GM21723 (cell line): ENCODE data around the gene TMC8.
"Not testable (repeated sequence)": the region's sequence is repeated elsewhere in the genome, so short reads cannot be mapped to it uniquely, and the experiment has no call there.

Experiments used
- ATAC-seq: cut with Tn5 transposase; IDR thresholded peaks from one replicate; pipeline ENCODE4 v1.9.1; 2021; ENCODE audit warnings: mild to moderate bottlenecking, moderate library complexity; ENCODE audit not compliant: unreplicated experiment

The TMC8 gene

DNA sequence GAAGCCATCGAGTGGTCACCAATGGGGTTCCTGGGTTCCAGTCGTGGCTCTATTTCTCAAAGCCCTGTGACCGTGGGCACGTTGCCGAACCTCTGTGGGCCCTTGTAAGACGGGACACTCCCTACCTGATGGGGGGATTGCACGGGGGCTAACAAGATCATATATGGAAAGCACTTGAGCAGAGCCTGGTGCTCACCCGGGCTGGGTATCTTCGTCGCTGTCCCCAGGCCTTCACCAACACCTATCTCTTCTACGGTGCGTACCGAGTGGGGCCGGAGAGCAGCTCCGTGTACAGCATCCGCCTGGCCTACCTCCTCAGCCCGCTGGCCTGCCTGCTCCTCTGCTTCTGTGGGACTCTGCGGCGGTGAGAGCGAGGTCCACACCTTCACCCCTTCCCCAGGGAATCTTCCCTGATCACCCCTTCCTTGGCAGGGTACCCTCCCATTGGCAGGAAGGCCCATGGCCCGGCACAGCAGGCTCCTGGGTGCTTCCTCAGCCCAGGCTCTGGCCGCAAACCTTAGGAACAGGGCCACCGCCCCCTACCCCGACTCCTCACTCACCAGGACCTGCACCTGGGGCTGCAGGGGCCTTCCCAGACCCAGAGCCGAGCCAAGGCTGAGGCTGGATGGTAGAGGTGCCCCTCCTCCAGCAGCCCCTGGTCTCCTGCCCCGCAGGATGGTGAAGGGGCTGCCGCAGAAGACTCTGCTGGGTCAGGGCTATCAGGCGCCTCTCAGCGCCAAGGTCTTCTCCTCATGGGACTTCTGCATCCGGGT lies 2.8 kb downstream of the TMC8 start:
- ATAC-seq: no peak

DNA sequence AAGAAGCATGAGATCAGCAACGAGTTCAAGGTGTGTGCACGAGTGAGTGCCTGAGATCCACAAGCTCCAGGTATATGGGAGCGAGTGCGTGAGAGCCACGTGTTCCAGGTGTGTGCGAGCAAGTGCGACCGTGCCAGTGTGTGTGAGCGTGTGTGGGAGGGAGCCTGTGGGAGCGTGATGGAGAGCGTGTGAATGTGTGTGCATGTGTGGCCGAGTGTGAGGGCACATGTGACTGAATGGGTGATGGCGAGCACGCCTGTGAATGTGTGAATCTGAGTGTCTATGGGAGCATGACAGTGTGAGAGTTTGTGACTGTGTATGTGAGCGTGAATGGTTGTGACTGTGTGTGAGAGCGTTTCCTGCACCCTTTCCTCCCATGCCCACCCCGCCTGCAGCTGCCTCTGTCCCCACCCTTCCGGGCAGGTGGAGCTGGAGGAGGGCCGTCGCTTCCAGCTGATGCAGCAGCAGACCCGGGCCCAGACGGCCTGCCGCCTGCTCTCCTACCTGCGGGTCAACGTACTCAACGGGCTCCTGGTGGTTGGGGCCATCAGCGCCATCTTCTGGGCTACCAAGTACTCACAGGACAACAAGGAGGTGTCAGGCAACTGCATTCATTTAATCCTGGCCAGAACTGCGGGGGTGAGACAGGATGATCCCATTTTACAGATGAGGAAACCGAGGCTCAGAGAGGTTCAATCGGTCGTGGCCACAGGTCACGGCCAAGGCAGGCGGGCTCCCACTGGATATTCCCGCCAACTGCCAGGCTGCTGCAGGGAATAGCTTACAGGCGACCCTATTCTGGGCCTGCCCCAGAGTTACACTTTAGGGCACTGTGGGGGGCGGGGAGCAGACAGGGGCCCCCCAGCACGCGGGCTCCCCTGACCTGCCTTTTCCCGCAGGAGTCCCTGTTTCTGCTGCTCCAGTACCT lies 3.7 kb downstream of the TMC8 start:
- no peak for ATAC-seq

- ATAC-seq: no peak
Measured at GRCh38 chr17:78134899-78135385, 4.4 kb downstream of the TMC8 start.

DNA sequence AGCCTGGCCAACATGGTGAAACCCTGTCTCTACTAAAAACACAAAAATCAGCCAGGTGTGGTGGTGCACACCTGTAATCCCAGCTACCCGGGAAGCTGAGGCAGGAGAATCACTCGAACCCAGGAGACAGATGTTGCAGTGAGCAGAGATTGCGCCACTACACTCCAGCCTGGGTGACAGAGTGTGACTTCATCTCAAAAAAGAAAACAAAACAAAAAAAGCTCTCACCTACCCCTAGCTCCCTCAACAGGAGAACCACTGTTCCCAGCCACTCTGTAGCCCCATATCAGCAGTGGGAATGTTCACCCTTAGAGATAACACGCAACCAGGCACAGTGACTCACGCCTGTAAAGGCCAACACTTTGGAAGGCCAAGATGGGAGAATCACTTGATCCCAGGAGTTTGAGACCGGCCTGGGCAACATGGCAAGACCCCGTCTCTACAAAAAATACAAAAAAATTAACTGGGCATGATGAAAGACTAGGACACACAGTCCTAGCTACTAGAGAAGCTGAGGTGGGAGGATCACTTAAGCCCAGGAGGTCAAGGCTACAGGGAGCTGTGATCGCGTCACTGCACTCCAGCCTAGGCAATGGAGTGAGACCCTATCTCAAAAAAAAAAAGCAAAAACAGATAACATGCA lies 5.4 kb downstream of the TMC8 start:
- ATAC-seq: no peak

DNA sequence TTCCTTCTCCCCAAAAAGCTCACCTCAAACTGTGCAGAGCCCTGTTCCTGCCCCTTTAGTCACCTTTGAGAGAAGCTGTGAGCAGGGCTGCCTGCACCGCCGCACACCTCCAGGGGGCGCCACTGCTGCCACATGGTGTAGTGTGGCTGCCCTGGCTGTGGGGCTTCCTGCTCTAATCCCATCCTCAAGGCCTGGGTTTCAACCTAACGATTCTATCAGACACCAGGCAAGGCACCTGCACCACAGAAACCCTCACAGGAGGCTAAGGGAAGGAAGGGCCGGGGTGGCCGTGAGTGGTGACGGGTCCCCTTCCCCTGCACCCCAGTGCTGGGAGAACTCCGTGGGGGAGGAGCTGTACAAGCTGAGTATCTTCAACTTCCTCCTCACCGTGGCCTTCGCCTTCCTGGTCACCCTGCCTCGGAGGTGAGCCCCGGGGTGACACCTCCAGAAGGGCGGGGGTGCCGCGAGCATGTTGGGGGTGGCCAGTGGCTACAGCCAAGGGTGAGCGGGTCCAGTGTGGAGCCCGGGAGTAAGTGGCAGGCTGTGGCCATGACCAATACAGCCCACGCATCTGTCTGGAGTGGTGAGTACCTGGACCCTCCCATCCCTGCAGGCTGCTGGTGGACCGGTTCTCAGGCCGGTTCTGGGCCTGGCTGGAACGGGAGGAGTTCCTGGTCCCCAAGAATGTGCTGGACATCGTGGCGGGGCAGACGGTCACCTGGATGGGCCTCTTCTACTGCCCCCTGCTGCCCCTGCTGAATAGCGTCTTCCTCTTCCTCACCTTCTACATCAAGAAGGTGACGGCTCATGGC lies 7.0 kb downstream of the TMC8 start:
- no peak for ATAC-seq

DNA sequence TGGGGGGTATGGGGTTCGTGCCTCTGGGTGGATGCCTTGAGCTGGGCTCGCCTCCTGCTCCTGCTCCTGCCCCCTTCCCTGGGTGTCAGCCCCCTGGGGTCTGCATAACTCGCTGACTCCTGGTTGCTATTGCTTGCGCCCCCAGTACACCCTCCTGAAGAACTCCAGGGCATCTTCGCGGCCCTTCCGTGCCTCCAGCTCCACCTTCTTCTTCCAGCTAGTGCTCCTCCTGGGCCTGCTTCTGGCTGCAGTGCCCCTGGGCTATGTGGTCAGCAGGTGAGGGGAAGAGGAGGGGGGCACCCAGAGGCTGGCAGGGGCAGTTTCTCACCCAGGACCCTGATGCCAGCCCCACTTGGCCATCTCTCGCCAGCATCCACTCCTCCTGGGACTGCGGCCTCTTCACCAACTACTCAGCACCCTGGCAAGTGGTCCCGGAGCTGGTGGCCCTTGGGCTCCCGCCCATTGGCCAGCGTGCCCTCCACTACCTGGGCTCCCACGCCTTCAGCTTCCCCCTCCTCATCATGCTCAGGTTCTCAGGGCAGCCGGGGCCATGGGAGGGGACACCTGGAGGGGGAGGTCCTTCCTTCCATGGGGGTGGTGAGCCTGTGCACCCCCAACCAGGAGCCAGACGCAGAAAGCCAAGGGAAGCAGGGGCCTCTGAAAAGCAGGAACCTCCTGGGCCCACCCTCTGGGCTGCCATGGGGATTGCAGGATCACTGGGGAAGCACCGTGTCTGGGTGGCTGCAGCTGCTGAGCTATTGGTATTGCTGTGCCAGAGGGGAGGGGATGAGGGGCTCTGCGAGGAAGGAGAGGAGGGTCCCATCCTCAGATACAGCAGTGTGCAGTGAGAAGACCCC lies 7.9 kb downstream of the TMC8 start:
- no peak for ATAC-seq

GRCh38 chr17:78139861-78140168 lies 9.2 kb downstream of the TMC8 start:
- ATAC-seq: not testable (repeated sequence)

- peak; percentile 67 for ATAC-seq
Measured at GRCh38 chr17:78140169-78141051, 9.8 kb downstream of the TMC8 start.

DNA sequence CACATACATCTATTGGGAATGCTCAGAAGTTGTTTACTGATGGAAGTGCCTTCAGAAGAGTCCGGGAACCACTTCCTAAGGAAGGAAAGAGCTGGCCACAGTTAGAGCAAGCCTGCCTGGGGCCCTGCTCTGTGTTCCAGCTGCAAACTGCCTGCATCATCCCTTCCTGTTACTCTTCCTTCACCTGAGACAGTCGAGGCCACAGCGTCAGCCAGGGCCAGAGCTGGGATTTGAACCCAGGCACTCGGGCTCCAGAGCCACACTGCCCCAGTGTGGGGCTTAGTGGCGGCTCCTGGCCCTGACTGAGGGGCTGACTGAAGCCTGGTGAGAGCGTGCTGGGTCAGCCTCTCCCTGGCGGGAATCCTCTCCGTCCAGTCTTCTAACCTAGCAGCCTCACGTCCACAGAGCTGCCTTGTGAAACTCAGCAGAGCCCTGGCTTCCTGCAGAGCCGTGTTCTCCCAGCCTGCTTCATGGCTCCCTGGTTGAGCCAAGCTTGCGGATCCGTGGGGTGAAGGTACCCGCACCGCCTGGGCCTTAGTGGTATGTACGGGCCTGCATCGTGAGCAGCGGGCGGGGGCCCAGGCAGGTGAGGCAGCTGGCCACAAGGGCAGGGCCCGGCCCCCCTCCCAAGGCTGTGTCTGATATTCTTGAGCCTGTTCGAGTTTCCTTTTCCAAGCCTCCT lies 11.0 kb downstream of the TMC8 start:
- no peak for ATAC-seq

DNA sequence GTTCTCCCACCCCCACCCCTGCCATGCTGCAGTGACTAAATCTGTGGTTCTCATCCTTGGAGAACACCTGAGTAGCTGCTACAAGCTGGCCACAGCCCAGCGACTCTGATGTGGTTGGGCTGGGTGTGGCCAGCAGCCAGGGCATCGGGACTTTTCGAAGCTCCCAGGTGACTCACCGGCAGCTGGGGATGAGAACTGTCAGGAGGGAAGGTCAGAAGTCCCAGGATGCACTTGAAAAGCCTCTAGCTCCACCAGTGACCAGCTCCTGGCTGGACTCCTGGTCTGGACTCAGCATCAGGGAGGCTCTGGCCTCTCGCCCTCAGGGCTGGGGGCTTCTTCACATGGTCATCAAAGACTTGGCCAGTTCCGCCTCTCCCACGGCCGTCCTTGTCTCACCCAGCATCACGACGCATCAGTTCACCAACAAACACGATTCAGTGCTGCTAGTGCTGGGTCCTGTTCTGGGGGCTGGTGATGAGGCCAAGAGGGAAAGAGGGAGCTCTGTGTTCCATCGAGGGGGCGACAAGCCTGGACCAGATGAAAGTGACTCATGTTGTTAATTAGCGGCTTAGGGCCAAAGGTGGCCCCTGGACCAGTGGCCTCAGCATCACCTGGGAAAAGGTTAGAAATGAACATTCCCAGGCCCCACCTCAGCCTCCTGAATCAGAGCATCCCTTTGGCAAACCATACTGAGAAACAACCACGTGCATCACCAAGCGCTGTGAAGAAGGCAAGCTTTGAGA lies 11.7 kb downstream of the TMC8 start:
- no peak for ATAC-seq

GRCh38 chr17:78143214-78144146 lies 12.9 kb downstream of the TMC8 start:
- no peak for ATAC-seq

DNA sequence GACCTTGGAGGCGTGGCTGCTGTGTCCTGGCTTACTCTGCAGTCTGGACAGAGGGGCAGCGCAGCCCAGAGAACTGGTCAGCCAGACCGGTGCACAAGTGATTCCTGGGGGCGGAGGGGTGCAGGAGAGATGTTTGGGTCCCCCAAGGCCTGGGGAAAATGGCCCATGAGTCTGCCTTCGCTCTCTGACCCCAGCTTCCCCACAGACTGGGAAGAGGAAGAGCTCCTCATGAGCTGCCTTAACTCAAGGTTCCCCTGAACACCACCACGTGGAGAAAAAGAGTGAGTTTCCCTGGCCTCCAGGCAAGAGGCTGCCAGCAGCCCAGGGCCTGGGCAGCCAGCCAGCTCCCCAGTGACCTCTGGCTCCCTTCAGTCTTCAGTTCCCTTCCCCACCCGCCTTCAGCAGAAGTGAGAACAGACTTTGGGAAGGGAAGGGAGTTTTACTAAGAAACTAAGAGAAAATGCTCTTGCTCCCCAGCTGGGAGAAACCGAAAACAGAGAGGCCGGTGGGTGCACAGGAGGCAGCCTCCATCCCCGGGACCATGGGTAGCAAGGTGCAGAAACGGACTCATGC lies 13.7 kb downstream of the TMC8 start:
- no peak for ATAC-seq

DNA sequence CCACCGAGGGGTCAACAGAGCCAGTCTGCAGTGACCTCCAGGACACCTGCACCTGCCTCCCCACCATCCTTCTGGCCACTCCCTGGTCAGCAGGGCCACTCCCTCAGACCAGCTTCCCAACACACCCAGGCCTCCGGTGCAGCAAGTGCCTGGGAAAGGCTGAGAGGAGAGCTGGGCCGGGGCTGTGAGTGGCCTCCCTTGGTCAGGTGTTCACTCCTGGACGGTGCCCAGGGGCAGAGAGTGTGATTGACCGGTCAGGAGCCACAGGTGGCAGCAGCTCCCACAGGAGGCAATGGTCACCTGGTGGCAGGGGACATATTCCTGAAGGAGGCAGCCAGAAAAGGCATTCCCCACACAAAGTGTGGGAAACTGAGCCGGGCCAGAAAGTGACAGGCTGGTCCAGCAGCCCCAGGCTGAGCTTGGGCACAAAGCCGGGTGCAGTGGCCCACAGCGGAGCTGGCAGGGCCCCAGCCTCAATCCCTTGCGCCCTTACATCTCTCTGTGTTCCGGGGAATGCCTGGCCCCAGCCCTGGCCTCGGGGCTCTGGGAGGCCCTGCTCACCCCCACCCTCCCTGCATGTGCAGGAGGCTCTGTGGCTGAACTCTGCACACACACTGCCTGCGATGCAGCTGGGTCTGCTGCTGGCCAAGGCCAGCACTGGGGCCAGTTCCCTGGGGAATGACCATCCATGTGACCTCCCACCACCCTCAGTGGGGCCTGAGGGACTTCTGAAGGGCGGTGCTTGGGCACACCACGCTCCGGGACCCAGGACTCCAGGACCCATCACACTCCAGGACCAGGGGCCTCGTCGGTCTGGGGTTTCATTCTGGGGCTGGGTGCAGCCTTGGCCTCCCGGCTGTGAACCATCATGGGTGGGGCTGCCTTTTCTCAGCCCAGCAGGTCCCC lies 14.4 kb downstream of the TMC8 start:
- ATAC-seq: no peak

GRCh38 chr17:78146471-78146869 lies 15.9 kb downstream of the TMC8 start:
- ATAC-seq: no peak

- ATAC-seq: no peak
Measured at GRCh38 chr17:78146881-78147280, 16.3 kb downstream of the TMC8 start.
